Fibroblast of skin of left quadriceps (primary cell): ENCODE results near the gene LYPD6B.

Experiments used
- DNase-seq, 2 experiments: peaks; one replicate each; pipeline ENCODE4 v3.0.0-alpha.2; 2013; ENCODE audit warnings: low read depth in 2 of 2

The LYPD6B gene, protein sequence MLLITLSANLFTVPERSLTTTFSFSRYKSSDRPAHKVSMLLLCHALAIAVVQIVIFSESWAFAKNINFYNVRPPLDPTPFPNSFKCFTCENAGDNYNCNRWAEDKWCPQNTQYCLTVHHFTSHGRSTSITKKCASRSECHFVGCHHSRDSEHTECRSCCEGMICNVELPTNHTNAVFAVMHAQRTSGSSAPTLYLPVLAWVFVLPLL

DNA sequence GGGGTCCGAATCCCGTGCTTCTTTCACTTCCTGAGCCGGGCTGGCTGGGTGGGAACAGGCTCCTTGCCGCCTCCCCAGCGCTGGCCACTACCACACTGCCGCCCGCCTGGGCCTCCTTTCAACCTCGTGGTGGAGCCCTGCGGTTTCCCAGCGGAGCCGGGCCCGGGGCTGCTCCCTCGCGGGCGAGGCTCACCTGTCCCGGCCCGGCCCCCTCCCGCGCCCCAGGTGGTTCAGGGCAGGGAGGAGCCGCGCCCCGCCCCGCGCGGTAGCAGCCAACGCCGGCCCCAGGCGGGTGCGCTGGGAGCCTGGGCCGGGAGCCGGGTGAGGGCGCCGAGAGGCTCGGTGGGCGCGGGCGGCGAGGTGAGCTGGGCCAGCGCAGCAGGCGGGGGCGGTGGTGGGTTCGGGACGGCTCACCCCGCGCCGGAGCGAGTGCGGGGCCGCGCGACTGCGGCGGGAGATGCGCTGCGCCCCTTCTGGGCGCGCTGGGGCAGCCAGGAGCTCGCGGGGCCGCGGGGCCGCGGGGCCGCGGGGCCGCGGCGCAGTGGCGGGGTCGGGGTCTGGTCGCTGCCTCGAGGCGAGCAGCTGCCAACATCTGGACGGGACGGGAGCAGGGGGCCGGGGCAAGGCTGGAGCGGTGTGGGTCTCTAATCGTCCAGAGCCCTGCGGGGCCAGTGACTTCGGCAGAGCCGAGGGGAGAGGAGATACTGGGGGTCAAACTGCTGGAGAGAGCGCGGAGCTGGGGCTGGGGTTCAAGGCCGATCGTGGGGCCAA lies at the start of gene LYPD6B:
TSS of gene LYPD6B (plus strand) at position 258 of the 771 bp plus-strand sequence. CDS start 92,250 bp downstream, outside the sequence.
- DNase-seq: no peak

DNA sequence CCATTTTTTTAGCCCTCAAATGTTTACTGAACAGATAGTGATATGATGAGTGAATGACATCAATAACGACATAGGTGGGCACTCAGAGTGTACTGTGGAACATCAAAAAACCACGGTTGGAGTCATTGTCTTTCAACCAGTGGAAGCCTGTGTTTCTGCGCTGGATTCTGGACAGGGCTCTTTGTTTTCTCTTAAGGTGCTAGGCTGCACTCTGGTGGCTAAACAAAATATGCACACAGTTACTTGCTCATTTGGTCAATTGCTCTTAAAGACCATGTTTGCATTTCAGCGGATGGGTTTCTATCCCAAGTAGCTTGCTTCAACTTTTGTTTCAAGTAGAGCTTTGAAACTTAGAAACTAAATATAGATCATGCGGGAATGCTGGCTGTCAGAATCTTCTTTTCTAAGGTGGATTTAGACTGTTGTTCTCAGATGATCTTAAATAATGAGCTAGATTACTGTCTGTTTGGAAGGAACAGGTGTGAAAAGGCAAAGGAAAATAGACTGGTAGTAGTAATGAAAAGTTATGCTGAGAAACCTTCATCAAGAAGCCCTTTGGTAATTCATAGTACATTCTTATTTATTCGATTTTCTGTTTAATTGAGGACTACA lies 48.5 kb upstream of the LYPD6B start:
- DNase-seq: peak; percentile 49 to 58

DNA sequence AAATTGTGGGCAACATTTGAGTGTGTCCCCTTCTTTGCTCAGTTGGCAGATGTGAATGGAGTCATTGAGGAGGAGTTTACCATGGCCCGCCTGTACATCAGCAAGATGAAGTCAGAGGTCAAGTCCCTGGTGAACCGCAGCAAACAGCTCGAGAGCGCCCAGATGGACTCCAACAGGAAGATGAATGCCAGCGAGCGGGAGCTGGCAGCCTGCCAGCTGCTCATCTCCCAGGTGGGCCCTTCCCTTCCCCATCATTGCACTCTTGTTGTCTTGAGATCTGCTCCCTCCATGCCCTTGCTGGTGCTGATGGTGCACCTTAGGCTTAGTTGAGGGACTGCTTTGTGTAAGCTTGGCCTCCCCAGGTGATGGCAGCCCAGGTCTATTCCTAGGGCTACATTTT lies 47.5 kb upstream of the LYPD6B start:
- DNase-seq: no peak

DNA sequence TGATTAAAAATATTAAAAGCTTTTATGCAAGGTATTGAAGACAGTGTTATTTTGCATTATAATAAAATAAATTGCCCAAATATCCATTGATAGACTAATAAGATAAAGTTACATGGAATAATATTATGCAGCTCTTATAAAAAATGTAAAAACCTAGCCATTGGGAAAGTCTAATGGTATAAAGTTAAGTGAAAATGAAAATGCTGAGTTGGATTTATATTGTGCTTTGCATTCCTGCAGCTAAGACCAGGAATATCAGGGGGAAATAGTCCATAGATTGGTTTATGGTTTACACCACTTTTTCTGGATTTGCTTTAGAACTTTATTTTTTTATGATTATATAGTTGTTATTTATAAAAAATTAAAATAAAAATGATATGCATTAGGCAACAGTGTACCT lies 46.1 kb upstream of the LYPD6B start:
- no peak for DNase-seq

DNA sequence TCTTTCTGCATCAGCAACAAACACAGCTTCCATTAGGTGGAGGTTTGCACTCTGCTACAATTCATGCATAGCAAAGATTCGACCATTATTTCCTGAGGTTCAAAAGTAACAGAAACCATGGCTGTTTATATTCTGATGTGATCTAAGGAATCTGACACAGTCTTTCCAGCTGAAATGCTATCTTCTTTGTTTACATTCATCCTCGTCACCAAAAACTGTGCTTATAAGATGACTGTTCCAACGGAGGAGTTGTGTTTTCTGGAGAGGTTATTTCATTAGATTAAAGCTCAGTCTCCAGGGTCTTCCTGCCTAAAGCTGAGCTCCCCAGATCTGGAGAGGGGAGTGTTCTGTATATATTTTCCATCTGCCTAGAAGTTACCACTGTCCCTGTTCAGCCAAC lies 45.1 kb upstream of the LYPD6B start:
- no peak for DNase-seq

DNA sequence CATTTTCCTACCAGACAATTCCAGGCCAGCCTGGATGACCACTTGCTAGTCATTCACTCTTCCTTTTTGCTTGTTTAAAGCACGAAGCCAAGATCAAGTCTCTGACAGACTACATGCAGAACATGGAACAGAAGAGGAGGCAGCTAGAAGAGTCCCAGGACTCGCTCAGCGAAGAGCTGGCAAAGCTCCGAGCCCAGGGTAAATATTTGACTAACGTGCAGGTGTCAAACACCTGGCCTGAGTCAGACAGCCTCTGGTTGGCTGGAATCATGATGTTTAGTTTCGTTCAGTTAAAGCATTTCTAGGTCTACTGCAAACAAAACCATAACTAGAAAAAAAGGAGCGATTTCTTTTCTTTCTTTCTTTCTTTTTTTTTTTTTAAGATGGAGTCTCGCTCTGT lies 44.2 kb upstream of the LYPD6B start:
- no peak for DNase-seq

DNA sequence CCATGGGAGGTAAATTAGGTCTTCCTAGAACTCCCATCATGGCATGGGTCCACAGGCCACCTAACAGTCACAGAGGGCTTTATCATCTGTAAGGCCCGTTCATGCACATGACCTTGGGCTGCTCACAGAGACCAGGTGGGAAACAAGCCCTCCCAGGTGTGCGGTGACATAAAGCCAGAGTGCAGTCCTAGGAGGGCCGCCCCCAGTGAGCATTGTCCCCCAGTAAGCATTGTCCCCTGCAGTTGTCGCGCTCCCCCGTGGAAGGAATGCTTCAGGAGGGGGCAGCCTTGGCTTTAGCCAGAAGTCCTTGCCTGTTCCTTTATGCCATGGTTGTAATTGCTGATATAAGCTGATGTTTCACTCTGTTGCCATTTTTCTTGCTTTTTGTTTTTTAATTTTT lies 41.7 kb upstream of the LYPD6B start:
- DNase-seq: no peak

DNA sequence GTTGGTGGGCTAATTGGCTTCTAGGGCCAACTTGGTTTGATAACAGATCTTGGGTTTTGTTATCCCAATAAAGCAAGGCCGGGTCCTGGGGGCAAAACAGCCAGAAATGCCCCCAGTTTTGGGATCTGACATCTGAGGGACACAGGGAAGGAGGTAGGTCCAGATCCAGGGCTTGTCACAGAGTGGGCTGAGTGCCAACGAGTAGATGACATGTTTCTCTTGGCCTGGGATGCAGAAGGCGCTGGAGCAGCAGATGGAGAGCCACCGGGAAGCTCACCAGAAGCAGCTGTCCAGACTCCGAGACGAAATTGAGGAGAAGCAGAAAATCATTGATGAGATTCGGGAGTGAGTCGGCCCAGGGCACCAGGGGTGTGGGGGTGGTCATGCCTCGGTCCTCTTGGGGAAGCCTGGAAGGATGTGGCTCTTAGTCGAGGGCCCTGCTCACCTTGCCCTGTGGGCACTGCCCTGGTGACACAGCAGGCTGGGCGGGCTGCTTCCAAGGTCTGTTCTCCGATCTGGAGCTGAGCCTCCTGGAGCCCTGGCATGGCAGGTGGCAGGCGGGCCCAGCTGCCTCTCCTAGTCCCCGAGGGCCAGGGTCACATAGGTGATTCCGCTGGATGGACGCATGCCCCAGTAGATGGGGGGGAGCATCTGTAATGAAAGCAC lies 40.2 kb upstream of the LYPD6B start:
- no peak for DNase-seq

DNA sequence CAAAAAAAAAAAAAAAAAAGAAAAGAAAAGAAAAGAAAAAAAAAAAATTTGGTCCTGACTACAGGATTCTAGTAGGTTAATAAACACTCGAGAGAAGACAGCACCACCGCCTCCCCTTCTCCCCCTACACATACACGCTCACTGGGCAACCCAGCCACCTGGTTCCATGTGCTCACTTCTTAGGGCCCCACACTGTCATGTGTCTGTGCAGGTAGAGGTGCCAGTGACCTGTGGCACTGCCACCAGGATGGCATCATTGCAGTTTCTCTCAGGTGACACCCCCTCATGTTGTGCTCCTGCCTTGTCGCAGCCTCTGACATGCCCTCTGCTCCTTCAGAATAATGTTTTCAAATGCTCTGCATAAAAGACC lies 39.7 kb upstream of the LYPD6B start:
- no peak for DNase-seq

DNA sequence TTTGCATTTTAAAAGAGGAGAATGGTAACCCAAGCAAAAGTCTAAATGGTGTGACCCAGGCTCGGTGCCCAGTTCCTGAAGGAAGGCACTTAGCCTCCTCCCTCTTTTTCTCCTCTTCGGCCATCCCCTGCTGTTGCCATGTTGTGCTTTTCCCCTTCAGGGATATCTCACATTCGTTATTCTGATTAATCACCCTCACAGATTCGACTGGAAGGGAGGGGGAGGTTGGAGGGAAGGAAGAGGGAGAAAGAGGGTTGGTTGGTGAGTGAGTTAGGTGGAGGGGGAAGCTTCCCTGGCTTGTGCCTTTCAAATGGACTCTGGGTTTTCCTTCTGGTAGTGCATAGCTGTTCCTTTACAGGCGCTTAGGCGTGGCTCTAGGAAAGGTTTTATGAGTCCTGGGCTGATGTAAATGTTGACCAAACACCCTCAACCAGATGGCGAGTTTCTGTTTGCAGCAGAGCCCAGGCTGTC lies 39.0 kb upstream of the LYPD6B start:
- DNase-seq: no peak

DNA sequence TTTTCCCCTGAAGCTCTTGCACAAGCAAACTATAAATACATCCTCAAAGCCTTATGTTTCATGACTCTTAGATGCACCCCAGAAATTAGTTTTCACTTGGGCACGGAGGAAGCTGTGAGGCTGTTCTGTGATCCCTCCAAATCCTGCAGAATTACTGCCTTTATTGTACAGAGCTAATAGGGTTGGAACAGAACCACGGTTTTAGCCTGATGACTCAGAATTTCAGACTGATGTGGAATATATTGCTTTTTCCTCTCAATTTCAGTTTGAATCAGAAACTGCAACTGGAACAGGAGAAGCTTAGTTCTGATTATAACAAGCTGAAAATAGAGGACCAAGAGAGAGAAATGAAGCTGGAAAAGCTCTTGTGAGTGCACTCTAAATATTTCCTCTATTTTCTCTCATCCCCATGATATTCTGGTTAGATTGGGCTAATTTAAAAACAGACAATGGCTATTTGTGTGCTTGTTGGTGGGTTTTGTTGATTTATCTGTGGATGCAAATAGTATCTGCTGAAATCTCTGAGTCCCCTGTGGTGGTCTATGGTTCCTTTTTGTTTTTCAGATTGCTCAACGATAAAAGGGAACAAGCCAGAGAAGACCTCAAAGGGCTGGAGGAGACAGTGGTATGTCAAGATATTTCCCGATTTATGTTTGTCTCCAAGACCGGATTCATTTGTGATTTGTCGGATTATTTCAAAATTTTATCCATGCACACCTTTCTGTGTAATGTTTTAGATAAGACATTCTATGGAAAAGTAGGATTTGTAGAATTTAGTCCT lies 38.2 kb upstream of the LYPD6B start:
- DNase-seq: no peak

DNA sequence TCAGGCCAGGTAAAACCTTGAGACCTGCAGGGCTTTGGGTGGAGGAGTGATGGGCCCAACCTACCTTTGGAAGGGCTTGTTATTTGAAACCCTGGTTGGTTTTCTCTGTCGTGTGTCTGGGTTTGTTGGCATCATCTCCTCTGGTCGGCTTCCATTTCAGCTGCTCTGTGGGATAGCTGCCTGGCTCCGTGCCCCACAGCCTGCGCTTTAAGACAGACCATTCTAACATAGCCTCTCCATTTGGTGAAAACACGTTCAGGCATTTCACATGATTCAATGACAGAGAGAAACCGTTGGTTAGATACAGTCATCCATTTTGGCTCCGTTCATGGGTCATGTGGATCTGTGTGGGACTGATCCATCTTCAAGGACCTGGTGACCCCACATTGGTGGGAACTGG lies 37.0 kb upstream of the LYPD6B start:
- DNase-seq: no peak

DNA sequence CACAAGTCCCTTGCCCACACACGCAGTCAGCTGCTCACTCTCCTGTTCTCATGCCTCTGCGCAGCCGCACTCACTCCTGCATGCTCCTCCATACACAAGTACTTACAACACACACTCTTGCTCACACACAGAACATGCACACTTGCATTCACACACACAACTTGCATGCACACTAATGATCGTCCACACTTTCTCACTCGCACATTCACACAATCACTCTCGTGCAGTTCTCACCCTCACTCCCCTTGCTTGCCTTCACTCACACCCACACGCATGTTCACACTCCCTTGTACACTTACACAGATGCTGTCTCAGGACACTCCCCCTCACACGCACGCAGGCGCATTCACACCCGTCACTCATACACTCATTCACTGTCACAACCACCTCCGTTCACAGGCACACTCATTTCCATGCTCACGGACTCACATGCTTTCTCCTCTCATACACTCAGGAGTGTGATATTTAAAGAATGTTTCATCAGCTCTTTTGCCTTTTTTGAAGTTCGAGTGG lies 36.1 kb upstream of the LYPD6B start:
- no peak for DNase-seq

DNA sequence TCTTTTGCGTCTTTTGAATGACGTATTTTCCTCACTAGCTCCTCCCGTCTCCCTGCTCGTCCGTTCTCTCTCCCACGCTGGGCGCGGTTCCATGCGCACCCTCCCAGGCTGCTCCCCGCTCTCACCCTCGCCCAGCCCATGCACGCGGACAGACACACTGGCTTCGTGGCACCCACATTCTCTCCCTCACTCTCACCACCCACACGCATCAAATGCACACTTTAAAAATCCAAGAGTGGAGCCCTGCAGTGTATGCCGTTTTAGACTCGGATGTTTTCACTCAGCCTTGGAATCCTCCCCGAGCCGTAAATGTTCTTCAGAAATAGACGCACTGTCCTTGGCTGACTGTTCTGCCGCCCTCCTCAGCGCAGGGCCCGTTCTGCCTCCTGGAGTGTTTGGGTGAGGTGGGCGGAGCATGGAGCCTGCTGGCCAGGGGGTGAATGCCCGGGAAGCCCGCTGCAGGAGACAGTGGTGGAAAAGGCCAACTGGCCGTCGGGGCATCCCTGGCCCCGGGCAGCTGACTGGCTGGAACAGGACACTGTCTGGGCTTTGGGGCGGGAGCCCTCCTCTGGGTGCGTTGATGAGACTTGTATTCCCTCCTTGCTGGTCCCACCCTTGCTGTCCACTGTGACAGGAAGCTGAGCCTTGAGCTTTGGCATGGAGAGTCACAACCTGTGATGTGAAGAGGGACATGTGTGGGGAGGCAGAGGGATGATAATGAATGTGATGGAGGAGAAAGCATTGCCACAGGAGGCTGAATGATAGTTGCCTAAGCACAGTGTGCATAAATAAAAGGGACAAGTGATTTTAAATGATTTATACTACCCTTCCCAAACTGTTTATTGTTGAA lies 35.4 kb upstream of the LYPD6B start:
- no peak for DNase-seq

DNA sequence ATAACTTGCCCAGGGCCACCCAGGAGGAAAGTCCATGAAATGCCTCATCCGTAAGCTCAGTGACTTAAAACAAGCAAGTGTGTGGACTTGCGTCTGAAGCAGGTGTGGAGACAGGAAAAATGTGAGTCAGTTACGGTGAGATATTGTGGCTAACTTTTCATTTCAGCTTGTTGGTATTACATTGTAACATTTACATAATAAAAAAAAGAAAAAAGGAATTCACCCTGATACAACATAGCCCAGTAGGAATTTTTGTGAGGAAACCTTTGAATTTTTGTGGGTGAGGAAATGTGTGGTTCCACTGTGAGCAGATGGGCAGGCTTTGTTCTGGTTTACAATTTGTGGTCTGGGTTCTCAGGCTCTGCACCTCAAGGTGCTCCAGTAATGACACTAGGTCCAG lies 33.7 kb upstream of the LYPD6B start:
- DNase-seq: peak; percentile 29 to 41

DNA sequence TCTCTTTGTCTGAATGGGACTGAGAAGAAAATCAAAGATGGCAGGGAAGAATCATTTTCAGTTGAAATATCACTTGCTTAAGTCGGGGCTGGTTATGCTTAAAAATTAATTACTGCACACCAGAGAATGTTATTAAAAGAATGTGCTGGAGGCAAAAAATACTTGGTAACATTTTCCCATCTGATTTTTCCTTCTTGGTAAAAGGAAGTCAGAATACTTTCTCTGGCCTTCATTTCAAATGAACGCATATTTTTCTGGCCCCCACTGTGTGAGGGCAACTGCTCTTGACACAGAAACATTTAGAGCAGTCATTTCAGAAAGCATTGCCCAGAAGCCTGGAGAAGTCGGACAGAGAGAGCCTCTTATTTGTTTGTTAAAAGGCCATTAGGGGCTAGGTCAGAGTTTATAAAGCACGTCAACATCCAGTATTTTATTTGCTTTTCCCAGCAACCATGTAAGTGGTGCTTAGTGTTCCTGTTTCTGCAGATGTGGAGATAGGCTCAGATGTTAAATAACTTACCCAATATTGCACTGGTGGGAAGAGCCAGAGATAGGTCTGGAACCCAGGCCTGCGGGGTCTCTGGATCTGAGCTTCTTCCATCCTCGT lies 32.9 kb upstream of the LYPD6B start:
- no peak for DNase-seq

DNA sequence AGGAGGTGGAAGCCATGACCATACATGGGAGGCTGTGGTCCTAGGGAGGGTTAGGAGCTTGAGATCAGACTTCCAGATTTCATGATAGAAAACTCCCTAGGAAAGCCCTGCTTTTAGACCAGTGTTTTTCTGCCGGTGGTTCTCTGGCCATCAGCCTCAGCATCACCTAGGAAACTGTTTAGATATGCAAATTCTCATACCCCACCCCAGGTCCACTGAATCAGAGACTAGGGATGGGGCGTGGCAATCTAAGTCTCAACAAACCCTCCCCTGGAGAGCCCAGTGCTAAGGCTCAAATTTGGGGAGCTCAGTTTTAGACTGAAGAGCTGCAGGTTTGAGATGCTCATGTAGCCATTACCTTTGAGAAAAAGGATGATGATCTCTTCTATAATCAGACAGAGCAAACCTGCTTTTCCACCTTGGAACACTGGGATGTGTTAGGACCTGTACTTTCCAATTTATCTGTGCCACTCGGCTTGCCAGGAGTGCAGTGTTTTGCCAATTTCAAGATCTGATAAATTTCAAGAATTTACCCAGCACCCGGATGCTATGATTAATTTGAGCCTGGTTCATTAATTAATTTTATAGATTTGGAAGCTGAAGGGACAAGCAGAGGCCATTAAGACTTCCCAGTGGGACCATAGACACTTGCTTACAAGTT lies 31.5 kb upstream of the LYPD6B start:
- no peak for DNase-seq

DNA sequence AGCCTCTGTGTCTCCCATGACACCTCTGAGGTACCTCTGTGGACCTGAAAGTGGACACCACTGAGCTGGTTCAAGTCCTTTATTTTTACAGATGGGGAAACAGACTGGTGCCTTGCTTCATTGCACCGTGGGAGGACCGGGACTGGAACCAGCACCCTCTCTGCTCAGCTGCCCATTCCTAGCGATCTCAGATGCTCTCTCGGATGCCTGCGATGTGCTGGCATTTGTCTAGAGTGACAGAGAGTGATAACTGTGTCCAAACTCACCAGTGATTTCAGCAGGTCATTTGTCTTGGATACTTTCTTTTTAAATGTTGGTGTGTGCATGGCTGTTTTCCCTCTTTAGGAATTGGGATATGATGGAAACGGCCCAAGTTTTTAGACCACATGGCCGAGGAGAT lies 30.1 kb upstream of the LYPD6B start:
- DNase-seq: no peak

DNA sequence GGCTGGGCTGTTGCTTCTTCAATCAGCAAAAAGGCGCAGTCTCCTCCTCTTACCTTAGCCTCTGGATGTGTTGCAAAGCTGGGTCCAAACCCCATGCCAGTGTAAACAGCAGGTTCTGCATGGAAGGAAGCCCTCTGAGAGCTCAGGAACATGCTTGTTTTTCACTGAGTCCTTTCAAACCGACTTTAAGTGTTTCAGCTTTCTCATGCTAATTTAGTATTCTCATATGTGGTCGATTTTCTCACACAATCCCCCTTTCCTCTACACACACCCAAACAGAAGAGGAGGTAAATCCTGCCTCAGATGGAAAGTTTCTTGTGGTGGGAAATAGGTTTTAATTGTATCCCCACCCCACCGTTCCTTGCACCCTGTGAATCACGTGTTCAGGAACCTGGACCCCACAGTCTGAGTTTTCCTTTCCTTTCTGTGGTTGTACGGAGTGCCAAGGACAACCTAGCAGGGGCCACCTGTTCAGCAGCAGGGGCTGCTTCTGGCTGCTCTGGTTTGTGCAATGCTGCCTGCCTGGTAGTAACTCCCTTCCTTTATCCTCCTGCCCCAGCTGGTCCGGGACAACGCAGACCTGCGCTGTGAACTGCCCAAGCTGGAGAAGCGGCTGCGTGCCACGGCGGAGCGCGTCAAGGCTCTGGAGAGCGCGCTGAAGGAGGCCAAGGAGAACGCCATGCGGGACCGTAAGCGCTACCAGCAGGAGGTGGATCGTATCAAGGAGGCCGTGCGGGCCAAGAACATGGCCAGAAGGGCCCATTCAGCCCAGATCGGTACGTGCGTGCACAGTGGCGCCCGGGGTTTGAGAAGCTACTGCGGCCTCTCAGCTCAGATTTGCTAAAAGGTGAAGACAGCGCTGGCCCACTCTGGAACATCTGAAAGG lies 28.7 kb upstream of the LYPD6B start:
- no peak for DNase-seq
